Neural progenitor cell (in vitro differentiated cells): Measurements from ENCODE around the gene KCTD4.

Experiments used
- EZH2 ChIP-seq: fragments of 200-600 bp; sonication (generic); IDR thresholded peaks from 2 replicates; pipeline ENCODE4 v1.6.1; 2017; ENCODE audit warnings: antibody characterized with exemption, mild to moderate bottlenecking, moderate library complexity
- TF ChIP-seq, protein P1 (sequence below): fragments of 200-600 bp; sonication (generic); IDR thresholded peaks from 2 replicates; pipeline ENCODE4 v1.5.1; 2017; ENCODE audit warnings: antibody characterized with exemption, mild to moderate bottlenecking

DNA sequence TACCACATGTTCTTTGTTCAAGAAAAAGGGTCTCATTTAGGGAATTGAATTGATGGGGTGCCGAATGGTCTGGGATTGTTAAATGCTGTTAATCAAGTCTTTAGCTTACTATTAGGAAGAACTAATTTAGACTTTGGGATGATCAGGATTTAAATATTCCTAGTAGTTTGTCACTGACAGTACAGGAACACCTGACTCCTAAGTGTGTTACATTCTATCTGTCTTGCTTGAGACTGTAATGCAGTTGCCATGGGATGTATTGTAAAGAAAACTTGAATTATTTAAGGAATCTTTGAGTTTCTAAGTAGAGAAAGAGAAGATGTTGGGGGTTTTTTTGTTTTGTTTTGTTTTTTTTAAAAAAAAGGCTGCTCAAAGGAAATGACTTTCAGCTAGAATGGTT, 17.8 kb upstream of the KCTD4 start:
- TF ChIP-seq, protein P1, sequence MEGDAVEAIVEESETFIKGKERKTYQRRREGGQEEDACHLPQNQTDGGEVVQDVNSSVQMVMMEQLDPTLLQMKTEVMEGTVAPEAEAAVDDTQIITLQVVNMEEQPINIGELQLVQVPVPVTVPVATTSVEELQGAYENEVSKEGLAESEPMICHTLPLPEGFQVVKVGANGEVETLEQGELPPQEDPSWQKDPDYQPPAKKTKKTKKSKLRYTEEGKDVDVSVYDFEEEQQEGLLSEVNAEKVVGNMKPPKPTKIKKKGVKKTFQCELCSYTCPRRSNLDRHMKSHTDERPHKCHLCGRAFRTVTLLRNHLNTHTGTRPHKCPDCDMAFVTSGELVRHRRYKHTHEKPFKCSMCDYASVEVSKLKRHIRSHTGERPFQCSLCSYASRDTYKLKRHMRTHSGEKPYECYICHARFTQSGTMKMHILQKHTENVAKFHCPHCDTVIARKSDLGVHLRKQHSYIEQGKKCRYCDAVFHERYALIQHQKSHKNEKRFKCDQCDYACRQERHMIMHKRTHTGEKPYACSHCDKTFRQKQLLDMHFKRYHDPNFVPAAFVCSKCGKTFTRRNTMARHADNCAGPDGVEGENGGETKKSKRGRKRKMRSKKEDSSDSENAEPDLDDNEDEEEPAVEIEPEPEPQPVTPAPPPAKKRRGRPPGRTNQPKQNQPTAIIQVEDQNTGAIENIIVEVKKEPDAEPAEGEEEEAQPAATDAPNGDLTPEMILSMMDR, result no peak
- no peak for TF ChIP-seq EZH2
